ENCODE results near the gene KCNG3.
"Not testable (repeated sequence)": the region's sequence is repeated elsewhere in the genome, so short reads cannot be mapped to it uniquely, and the experiment has no call there.

The KCNG3 gene

DNA sequence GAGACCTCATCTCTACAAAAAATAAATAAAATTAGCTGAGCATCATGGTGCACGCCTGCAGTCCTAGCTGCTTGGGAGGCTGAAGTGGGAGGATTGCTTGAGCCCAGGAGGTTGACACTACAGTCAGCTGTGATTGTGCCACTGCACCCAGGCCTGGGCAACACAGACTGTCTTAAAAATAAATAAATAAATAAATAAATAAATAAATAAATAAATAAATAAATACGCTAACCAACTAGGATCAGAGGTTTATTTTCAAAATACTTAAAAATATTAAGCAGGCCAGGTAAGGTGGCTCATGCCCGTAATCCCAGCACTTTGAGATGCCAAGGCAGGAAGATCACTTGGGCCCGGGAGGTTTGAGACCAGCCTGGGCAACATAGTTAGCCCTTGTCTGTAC is 63.6 kb downstream of the KCNG3 start:
- DNase-seq (ENCODE audit: low spot score) = no peak

DNA sequence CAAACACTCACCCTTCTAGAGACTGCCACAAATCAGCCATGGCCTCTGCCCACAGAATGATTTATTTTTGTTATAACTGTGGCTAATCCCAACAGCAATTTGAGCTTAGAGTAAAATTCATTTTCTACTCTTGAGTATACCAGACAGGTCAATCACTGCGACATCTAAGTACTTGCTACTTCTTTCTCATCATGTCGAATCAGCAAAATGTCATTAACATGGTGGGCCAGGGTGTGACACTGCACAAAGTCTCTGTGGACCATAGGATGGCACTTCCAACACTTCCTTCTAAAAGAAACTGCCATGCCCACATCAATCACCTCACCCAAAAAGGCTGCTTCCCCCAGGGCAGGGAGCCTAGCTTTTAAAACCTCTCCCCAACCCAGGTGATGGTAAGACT is 64.4 kb downstream of the KCNG3 start:
- DNase-seq (ENCODE audit: low spot score) = no peak

GRCh38 chr2:42425697-42426096 is 68.1 kb downstream of the KCNG3 start:
- DNase-seq (ENCODE audit: low spot score) = no peak

DNA sequence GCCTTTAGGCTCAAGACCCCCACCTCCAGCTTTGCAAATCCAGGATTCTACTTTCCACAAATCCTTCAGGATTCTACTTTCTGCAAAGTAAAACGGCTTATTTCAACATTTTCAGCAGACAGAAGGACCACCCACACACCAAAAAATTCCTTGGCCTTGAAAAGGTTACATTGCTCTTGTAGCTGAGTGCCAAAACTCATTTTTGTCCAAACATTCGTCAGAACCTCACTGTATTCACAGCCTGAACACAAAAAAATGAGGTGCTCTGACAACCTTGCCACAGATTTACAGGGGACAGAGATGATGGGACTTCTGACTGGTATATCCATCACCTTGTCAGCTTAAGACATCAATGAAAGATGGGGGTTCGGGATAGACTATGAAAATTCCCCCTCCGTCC is 69.7 kb downstream of the KCNG3 start:
- no peak for DNase-seq (ENCODE audit: low spot score)

- DNase-seq (ENCODE audit: low spot score) = no peak
Observed at GRCh38 chr2:42421601-42422239, 72.1 kb downstream of the KCNG3 start.

DNA sequence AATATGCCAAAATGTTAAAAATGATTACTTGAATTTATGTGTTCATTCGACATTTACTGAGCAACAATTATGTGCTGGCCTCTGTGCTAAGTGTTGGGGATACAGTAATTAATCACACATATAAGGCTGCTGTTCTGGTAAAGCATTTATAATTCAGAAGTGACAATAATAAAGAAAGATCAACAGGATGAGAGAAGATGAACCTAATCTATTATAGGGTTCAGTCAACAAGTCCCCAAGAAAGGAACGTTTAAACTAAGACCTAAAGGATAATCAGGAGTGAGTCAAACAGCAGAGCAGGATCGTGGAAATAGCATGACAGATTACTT is 72.7 kb downstream of the KCNG3 start:
- DNase-seq (ENCODE audit: low spot score) = no peak

GRCh38 chr2:42414648-42415047 is 79.1 kb downstream of the KCNG3 start:
- no peak for DNase-seq (ENCODE audit: low spot score)

DNA sequence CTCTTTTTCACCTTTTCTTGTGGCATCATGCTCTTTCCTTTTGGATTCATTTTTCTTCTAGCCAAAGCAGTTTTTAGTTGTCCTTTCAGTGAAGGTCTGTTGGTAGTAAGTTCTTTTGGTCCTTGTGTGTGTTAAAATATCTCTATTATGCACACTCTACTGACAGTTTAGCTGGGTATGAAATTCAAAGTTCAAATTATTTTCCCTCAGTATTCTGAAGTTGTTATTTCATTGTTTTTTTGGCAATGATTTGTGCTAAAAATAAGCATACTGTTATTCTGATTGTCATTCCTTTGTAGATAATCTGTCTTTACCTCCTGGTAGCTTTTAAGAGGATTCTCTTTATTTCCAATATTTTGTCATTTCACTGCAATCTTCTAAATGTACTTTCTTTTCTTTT is 79.6 kb downstream of the KCNG3 start:
- DNase-seq (ENCODE audit: low spot score) = no peak

- no peak for DNase-seq (ENCODE audit: low spot score)
Observed at GRCh38 chr2:42410742-42411514, 82.9 kb downstream of the KCNG3 start.

GRCh38 chr2:42408009-42408408 is 85.8 kb downstream of the KCNG3 start:
- no peak for DNase-seq (ENCODE audit: low spot score)

DNA sequence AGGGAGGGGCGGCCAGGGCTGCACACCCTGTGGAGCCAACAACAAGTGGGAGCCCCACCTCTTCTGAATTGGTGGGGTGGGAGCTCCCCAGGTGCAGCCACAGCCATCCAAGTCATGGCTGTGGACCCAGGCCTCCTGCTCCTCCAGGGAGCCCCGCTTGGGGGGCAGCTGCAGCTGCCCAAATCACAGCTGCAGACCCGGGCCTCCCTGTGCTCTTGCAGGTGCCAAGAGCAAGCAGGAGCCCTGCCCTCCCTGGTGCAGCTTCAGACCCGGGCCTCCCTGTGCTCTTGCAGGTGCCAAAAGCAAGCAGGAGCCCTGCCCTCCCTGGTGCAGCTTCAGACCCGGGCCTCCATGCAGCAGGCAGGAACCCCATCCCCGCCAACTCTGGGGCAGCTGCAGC is 86.3 kb downstream of the KCNG3 start:
- DNase-seq (ENCODE audit: low spot score) = no peak

DNA sequence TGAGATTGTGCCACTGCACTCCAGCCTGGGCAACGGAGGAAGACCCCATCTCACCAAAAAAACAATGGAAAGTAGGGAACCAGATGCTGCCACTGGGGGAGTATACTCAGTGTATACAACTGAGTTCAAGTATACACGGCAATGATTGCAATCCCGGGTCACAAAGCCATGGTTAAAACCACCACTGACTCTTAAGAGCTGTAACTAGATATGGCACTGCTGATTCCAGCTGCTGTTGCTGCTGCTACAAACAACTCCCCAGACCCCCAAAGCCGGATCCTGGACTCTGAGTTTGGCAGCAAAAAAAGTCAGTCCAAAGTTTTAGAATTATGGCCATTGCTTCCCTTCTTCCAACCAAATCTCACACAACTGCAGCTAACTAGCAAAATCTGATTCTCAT is 89.1 kb downstream of the KCNG3 start:
- no peak for DNase-seq (ENCODE audit: low spot score)

- no peak for DNase-seq (ENCODE audit: low spot score)
Observed at GRCh38 chr2:42401773-42402172, 92.0 kb downstream of the KCNG3 start.

GRCh38 chr2:42398052-42398451 is 95.7 kb downstream of the KCNG3 start:
- DNase-seq (ENCODE audit: low spot score) = not testable (repeated sequence)

GRCh38 chr2:42393320-42393719 is 100.5 kb downstream of the KCNG3 start:
- DNase-seq (ENCODE audit: low spot score) = not testable (repeated sequence)

DNA sequence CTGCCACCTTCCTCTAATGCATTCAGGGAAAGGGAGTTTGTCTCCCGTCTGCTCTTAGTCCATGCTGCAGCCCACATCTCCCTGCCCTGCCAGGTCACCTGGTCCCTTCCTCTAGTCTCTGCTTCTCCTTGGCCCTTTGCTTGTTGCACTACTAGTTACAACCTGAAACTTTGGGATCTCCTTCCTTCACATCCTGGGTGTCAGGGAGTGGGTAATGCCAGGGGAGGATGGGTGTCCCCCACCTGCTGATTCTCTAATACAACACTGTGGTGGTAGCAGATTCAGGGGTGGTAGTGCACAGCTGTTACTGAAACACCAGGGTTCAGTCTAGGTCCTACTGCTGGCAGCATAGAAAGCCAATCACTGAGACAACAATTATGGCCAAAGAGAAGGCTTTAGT is 101.6 kb downstream of the KCNG3 start:
- no peak for DNase-seq (ENCODE audit: low spot score)

Data from Ammon's horn (tissue), 1 donor.